Measurements from ENCODE around the gene ARHGEF11. TPM values are rescaled to one million over a fixed set of nuclear protein-coding genes. Genes with fewer than 3 reads are reported as not detected.

Gene ARHGEF11
- total and polyA plus RNA-seq, 9 of the 15 experiments (the other 6 are each of a cell fraction or from before 2014, with no cell fraction given), result 0.14 to 15.5 (median 9.0) TPM

- WGBS (ENCODE audit: insufficient coverage, low coverage, missing lambda C conversion rate), result 73% methylated on average over 9 of the region's 9 CpGs
- Histone ChIP-seq H2AFZ (ENCODE audit: low read depth, low read length) (no peak overlapping the region), H3K79me2 (ENCODE audit: control insufficient read depth, insufficient read depth, low read length) (peaks cover 9% of the 10 kb centered on the region; the same call in 2 of the 3 replicates), H3K27me3 (ENCODE audit: control insufficient read depth in 2 of 2, insufficient read depth in 2 of 2, low read length in 2 of 2) (no peaks in the 10 kb centered on the region), H3K4me2 (ENCODE audit: insufficient read depth, low read length) (no peak overlapping the region), H3K4me3 (no peak overlapping the region), H3K4me1 (replicated peaks in 1 of 2; ENCODE audit: control insufficient read depth in 2 of 2, insufficient read depth in 2 of 2, low read length in 2 of 2) (peaks cover 20 to 33% of the 10 kb centered on the region in 2 experiments), H3K36me3 (ENCODE audit: control insufficient read depth, insufficient read depth, low read length) (no peaks in the 10 kb centered on the region), H3K9ac (ENCODE audit: insufficient read depth in 1 of 2, low read depth in 2 of 2, low read length in 2 of 2) (no peak overlapping the region), H3K9me1 (ENCODE audit: control insufficient read depth, insufficient read depth, low read length) (no peaks in the 10 kb centered on the region), H4K20me1 (replicated peaks; ENCODE audit: control insufficient read depth, insufficient read depth, low read length) (no peaks in the 10 kb centered on the region), H3K27ac (ENCODE audit: extremely low read depth, low read depth, low read length) (no peak overlapping the region), H3K9me3 (replicated peaks; ENCODE audit: control insufficient read depth, insufficient read depth, low read depth, low read length) (no peaks in the 10 kb centered on the region)
- DNase-seq (ENCODE audit: extremely low read depth in 1 of 4, low spot score in 3 of 4), result no peak
- ATAC-seq, result no peak
- no TSS peak for BruUV-seq (replicated peaks)
- ChIA-PET POLR2A (interaction anchor here (1.0 to 2.4 kb wide), 2 partner anchors 9 to 277 kb away, joined by 6 to 10 read pairs; no protein-coding TSS in a partner anchor), CTCF (ENCODE audit: low intra/inter-chr PET ratio) (no interaction called here)
- no peak for TF ChIP-seq LARP7 (IDR thresholded peaks at IDR 0.05)
- no peak for TF ChIP-seq GTF3C2 (IDR thresholded peaks at IDR 0.05; ENCODE audit: borderline replicate concordance, extremely low read depth, insufficient read length)
- no peak for TF ChIP-seq ZFP36 (IDR thresholded peaks at IDR 0.05; ENCODE audit: low read depth, low read length, partially characterized antibody)
- no peak for TF ChIP-seq TCF7 (IDR thresholded peaks at IDR 0.05; ENCODE audit: borderline replicate concordance)
- no peak for TF ChIP-seq HDAC3 (IDR thresholded peaks at IDR 0.05; ENCODE audit: borderline replicate concordance, partially characterized antibody)
- TF ChIP-seq CCAR2 (IDR thresholded peaks at IDR 0.05; ENCODE audit: low read depth, low read length), result no peak
- TF ChIP-seq CCNT2 (IDR thresholded peaks at IDR 0.05; ENCODE audit: borderline replicate concordance, extremely low read depth, insufficient read length, low read depth, low read length), result no peak
- no peak for TF ChIP-seq MAX (CRISPR knock-in tag; IDR thresholded peaks at IDR 0.05)
- TF ChIP-seq ZNF436 (CRISPR knock-in tag; IDR thresholded peaks at IDR 0.05), result no peak
- no peak for TF ChIP-seq ZNF232 (CRISPR knock-in tag; IDR thresholded peaks at IDR 0.05)
- TF ChIP-seq MTA2 (IDR thresholded peaks at IDR 0.05; ENCODE audit: low read depth), result no peak
- no peak for TF ChIP-seq ZSCAN32 (CRISPR knock-in tag; IDR thresholded peaks at IDR 0.05)
- TF ChIP-seq CBX3 (IDR thresholded peaks at IDR 0.05; ENCODE audit: borderline replicate concordance in 1 of 2, low read length in 2 of 2), result no peak
- TF ChIP-seq SMARCC2 (IDR thresholded peaks at IDR 0.05; ENCODE audit: low read depth), result no peak
- TF ChIP-seq, protein P1, sequence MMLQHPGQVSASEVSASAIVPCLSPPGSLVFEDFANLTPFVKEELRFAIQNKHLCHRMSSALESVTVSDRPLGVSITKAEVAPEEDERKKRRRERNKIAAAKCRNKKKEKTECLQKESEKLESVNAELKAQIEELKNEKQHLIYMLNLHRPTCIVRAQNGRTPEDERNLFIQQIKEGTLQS (IDR thresholded peaks at IDR 0.05), result no peak
- TF ChIP-seq, protein P1 (CRISPR knock-in tag; conservative IDR thresholded peaks at IDR 0.05), result no peak
- no peak for TF ChIP-seq CC2D1A (IDR thresholded peaks at IDR 0.05)
- no peak for TF ChIP-seq PHB2 (IDR thresholded peaks at IDR 0.05; ENCODE audit: low read depth)
- in situ Hi-C loops (cut with MboI), result no loop called here
- intact Hi-C loops (cut with micrococcal nuclease), result no loop called here
- FAIRE-seq, result no peak
Observed at GRCh38 chr1:156999596-157000320, 45.8 kb downstream of the ARHGEF11 start.

Measured in K562 (cell line).